ENCODE measurements around the gene C6orf136. TPM values are rescaled to one million over a fixed set of nuclear protein-coding genes. Genes with fewer than 3 reads are reported as not detected.
A peak's percentile ranks its signal among the peaks of the same experiment; 100 is the strongest.
"Not testable (repeated sequence)": the region's sequence is repeated elsewhere in the genome, so short reads cannot be mapped to it uniquely, and the experiment has no call there.

Gene C6orf136
- total RNA-seq, 1 donor from 2014 or later: 30.3 TPM

DNA sequence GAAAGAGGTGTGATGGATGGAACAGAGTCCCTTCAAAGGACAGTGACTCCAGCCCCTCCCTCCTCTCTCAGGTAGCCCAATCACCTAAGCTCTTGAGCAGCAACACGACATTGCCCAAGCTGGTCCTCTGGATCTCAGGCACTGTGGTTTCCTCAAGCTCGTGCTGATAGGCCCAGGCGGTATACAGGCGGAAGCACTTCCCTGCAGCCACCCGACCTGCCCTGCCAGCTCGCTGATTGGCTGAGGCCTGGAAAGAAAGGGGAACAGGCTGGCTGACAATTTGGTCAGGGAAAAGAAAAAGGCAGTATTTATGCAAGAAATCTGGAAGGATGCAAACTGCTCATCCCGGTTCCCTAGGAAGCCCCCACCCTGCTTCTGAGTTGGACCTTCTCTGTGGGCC, 9.6 kb downstream of the C6orf136 start:
- DNase-seq (ENCODE audit: low spot score): no peak

GRCh38 chr6:30657454-30657853, 10.5 kb downstream of the C6orf136 start:
- no peak for DNase-seq (ENCODE audit: low spot score)

DNA sequence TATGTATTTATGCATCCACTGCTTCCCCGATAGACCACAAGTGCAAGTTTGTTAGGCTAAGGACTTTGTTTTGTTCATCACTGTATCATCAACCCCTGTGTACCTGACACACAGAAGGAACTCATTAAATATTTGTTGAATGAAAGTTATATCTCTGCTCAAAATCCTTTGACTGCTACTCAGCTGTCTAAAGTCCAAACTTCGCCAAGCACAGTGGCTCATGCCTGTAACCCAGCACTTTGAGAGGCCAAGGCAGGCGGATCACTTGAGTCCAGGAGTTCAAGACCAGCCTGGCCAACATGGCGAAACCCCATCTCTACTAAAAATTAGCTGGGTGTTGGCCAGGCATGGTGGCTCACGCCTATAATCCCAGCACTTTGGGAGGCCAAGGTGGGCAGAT, 11.0 kb downstream of the C6orf136 start:
- DNase-seq (ENCODE audit: low spot score): not testable (repeated sequence)

DNA sequence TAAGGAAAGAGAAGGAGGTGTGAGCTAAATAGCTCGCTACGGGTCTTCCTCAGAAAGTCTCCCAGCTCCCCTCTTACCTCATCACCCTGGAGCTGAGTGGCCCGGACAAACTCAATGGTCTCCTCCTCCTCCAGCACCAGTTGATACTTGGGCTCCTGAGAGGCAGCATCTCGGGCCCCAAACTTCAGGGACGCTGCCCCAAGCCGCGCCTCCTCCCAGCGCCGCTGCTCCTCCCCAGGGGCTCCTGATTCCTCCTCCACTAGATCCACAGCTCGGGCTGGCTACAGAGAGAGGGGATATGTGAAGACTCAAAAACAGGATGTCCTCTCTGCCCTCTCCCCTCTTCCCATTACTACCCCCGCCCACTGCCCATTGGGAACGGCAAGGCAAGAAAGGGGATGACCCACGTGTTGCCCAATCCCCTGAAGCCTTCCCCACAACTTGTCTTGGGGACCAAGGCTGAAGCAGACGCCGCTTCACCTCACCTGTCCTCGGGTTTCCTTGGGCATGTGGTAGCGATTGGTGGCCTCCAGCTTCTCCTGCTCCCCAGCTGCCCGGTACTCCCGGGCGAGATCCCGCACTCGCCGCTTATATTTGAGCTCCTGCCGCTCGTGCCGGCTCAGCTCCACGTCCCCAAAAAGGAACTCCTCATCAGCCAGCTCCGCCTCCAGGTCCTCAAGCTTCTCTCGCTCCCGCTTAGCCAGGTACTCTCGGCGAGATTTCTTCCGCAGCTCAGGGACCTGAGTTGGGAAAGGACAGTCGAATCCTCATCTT, 18.2 kb downstream of the C6orf136 start:
- no peak for DNase-seq (ENCODE audit: low spot score)

- not testable (repeated sequence) for DNase-seq (ENCODE audit: low spot score)
Observed at GRCh38 chr6:30666300-30666699, 19.4 kb downstream of the C6orf136 start.

DNA sequence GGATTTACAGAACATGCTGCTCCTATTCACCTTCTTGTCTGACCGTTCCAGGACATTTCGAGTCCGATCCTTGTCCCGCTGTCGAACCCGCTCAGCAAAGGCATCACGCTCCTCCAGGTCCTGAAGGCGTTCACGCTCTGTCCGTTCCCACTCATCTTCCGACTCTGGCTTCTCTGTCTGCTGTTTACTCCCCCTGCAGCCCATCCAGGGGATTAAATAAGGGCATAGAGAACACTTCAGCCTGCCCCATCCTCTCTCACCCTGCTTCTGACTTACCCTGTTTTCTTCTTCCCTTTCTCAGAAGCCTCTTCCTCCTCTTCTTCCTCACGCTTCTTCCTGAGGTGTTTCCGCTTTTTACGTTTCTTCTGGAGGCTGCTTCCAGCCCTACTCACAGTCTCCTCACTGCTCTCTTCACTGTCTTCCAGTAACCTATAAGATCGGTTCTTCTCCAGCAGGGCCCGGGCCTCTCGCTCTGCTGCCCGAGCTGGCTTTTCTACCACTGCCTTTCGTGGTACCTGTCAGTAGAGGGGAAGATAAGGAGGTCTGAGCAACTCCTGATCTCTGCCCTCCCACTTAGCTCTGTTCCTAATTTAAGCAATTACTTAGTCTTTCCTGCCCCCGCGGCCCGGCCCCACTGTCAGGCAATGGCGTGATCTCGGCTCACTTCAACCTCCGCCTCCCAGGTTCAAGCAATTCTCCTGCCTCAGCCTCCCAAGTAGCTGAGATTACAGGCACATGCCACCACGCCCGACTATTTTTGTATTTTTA, 24.0 kb downstream of the C6orf136 start:
- DNase-seq (ENCODE audit: low spot score): no peak

GRCh38 chr6:30672445-30673253, 25.7 kb downstream of the C6orf136 start, which contains the start of gene DHX16:
Gene DHX16, minus strand, starts transcription at chr6:30673006. Its CDS starts 165 bp downstream, at chr6:30672841.
- DNase-seq (ENCODE audit: low spot score): peak; percentile 98

DNA sequence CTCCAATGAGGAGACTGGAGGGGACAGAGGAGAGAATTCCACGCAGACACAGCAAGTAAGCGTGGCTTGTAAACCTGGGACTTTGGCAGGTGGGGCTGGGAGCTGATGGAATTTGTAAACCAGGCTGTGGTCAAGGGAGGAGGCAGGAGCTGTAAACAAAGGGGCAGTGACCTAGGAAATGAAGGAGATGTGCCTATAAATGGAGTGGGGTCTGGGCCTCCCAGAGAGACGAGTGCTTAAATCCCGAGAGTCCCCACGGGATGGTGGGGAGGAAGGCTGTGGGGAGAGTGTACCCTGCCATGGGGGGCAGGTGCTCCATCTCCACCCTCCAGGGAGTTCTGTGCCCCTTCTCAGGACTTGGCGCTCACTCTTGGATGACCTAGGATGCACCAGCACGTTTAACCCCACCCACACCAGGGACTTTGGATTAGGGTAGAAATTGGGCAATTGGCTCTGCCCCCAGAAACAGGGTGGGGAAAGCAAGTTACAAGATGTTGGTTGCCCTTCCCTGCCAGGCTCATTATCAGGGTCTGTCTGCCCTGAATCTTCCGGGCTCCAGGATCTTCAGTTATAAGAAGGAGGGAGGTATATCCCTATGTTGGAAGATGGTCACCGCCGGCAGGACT, 29.8 kb downstream of the C6orf136 start:
- no peak for DNase-seq (ENCODE audit: low spot score)

- DNase-seq (ENCODE audit: low spot score): peak; percentile 88
Observed at GRCh38 chr6:30678964-30679726, 32.2 kb downstream of the C6orf136 start.

GRCh38 chr6:30679765-30680535, 33.0 kb downstream of the C6orf136 start:
- DNase-seq (ENCODE audit: low spot score): no peak

GRCh38 chr6:30681766-30682142, 34.8 kb downstream of the C6orf136 start:
- DNase-seq (ENCODE audit: low spot score): no peak

DNA sequence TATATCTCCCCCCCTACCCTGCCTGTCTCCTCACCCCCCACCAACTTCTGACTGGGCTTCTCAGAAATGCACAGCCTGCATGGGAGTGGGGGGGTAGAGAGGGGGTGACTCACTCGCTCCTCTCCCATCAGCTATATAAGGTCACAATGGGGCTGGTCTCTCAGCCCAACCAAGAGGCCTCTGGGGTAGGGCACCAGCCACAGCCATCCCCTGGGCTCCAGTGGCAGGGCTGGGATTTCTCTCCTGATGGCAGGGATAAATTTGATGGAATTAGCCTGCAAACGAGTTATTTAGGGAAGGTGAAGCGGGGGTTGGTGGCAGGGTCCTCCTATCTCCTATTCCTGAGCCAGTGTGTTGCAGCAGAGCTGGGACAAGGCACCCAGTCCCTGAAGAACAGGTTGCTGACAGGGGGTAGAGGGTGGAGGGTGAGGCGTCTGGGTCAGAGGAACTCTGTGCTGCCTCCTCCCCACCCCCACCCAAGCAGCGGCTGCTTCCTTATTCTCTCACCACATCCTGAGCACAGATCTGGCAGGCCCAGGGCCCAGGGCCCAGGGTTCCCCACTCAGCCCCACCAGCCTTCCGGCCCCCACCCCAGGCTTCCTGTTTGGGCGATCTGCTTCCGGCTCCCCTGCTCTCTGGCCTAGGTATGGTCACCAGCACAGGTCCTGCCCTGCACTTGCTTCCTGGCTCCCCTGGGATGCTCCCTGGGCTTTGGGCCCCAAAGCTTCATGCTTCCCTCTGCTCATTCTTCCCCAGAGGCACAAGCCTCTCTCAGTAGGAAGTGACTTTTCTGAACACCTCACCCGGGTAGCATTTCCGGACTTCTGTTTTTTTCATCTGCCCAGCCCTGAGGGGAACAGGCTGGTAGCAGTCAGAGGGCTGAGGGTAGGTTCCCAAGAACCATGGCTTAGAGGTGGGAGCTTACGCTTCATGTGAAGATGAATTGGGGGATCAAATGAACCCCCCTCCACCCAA, 35.5 kb downstream of the C6orf136 start:
- peak; percentile 82 for DNase-seq (ENCODE audit: low spot score)

- DNase-seq (ENCODE audit: low spot score): no peak
Observed at GRCh38 chr6:30683183-30683979, 36.4 kb downstream of the C6orf136 start.

GRCh38 chr6:30683980-30684338, 37.0 kb downstream of the C6orf136 start:
- no peak for DNase-seq (ENCODE audit: low spot score)

- DNase-seq (ENCODE audit: low spot score): peak; percentile 40
Observed at GRCh38 chr6:30684386-30685156, 37.6 kb downstream of the C6orf136 start.

DNA sequence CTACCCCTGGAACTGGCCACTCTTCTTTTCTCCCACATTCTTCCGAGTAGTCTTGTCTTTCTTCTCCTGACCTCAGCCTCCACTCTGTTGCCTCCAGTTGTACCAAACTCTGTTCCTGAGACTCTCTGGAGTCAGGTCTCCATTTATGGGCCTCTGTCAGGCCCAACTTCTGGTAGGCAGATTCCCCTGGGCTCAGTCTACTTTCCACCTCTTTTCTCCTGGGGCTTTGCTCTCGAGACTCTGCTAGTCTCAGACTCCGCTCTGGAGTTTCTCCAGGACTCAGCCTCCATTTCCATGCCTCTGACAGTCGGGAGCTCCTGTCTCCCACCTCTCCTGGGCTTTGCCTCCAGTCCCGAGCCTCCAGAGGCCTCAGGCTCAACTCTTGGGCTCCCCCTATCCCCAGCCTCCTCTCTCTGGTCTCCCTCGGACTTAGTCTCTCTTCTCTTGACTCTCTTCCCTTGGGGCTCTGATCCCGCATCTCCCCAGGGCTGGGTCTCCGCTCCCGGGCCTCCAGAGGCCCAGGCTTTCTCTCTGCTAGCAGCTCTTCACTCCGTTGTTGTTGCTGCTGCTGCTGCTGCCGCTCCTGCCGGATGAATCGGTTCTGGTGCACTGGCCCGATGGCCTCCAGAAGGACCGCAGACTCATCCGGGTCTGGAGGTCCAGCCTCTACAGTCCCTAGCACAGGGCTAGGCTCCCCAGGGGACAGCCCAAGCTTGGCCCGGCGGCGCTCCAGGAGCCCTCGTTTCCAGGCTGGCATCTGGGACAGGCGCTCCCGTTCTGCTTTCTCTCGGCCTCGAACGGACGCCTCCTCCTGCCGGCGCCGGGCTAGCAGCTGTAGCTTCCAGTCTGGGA, 38.5 kb downstream of the C6orf136 start:
- DNase-seq (ENCODE audit: low spot score): no peak

Data from mucosa of gallbladder (tissue), 1 donor.